Endometrium (tissue), 2 donors: Measurements from ENCODE around the gene WNT10A.

Experiments used
- FAIRE-seq: peaks from 2 replicates; lab custom pipeline; 2012; peaks lifted over from hg19 to GRCh38; lab: Jason Lieb, UNC
- donor health status: control.
- donor health status: control.

WNT10A gene

GRCh38 chr2:218877331-218877730 is 3.3 kb upstream of the WNT10A start:
- no peak for FAIRE-seq

- FAIRE-seq, result no peak
These were observed 2.8 kb upstream of the WNT10A start for GRCh38 chr2:218877891-218878290.

GRCh38 chr2:218878486-218878885 is 2.2 kb upstream of the WNT10A start:
- no peak for FAIRE-seq

- no peak for FAIRE-seq
These were observed 1.5 kb upstream of the WNT10A start for GRCh38 chr2:218878926-218879761.

- no peak for FAIRE-seq
These were observed 913 bp upstream of the WNT10A start for GRCh38 chr2:218879776-218880101.

- no peak for FAIRE-seq
These were observed 375 bp downstream of the WNT10A start for GRCh38 chr2:218880859-218881594.

- no peak for FAIRE-seq
These were observed 1.2 kb downstream of the WNT10A start for GRCh38 chr2:218881744-218882460.

GRCh38 chr2:218882461-218882816 is 1.8 kb downstream of the WNT10A start:
- no peak for FAIRE-seq

- no peak for FAIRE-seq
These were observed 2.3 kb downstream of the WNT10A start for GRCh38 chr2:218882866-218883366.

- no peak for FAIRE-seq
These were observed 3.1 kb downstream of the WNT10A start for GRCh38 chr2:218883491-218884490.

GRCh38 chr2:218884519-218884918 is 3.9 kb downstream of the WNT10A start:
- FAIRE-seq, result no peak

GRCh38 chr2:218885981-218886947 is 5.6 kb downstream of the WNT10A start:
- no peak for FAIRE-seq

- no peak for FAIRE-seq
These were observed 6.4 kb downstream of the WNT10A start for GRCh38 chr2:218887079-218887478.

GRCh38 chr2:218888341-218888740 is 7.7 kb downstream of the WNT10A start:
- no peak for FAIRE-seq

GRCh38 chr2:218889937-218890336 is 9.3 kb downstream of the WNT10A start:
- no peak for FAIRE-seq

GRCh38 chr2:218890369-218890768 is 9.7 kb downstream of the WNT10A start:
- no peak for FAIRE-seq

GRCh38 chr2:218891275-218892135 is 10.9 kb downstream of the WNT10A start:
- no peak for FAIRE-seq

GRCh38 chr2:218892693-218893348 is 12.2 kb downstream of the WNT10A start:
- no peak for FAIRE-seq
